Stimulated activated naive CD8-positive, alpha-beta T cell treated with anti-CD3 and anti-CD28 coated beads, Interleukin-15, Interleukin-2, amounts not matched to agents 100 ng/mL and 50 ng/mL, for 24 hours (primary cell): ENCODE results near the gene FKBP7.
"Not testable (repeated sequence)": the region's sequence is repeated elsewhere in the genome, so short reads cannot be mapped to it uniquely, and the experiment has no call there.

Experiments used
- H3K27ac Mint-ChIP-seq: one replicate; pipeline ENCODE4 v1.8.0; 2021; ENCODE audit warnings: mild to moderate bottlenecking, mixed read lengths
- H3K27me3 Mint-ChIP-seq: one replicate; pipeline ENCODE4 v1.8.0; 2021; ENCODE audit warnings: mixed read lengths
- H3K36me3 Mint-ChIP-seq: one replicate; pipeline ENCODE4 v1.8.0; 2021; ENCODE audit warnings: low read depth, mixed read lengths
- H3K4me1 Mint-ChIP-seq: one replicate; pipeline ENCODE4 v1.8.0; 2021; ENCODE audit warnings: low read depth, mixed read lengths
- H3K4me3 Mint-ChIP-seq: one replicate; pipeline ENCODE4 v1.8.0; 2021; ENCODE audit warnings: mild to moderate bottlenecking, mixed read lengths
- H3K9me3 Mint-ChIP-seq: one replicate; pipeline ENCODE4 v1.8.0; 2021; ENCODE audit warnings: mixed read lengths

Gene FKBP7

GRCh38 chr2:178448968-178449661, 29.3 kb downstream of the FKBP7 start:
- peaks cover 34% of the 10 kb centered on the region for H3K4me1 Mint-ChIP-seq

GRCh38 chr2:178441426-178441825, 37.0 kb downstream of the FKBP7 start:
- Mint-ChIP-seq H3K36me3 (peaks cover 75% of the 10 kb centered on the region), H3K27ac (no peak overlapping the region), H3K4me3 (no peak overlapping the region), H3K9me3 (no peaks in the 10 kb centered on the region), H3K27me3 (no peaks in the 10 kb centered on the region), H3K4me1 (no peaks in the 10 kb centered on the region)

More at GRCh38 chr2:178448968-178449661, 29.3 kb downstream of the FKBP7 start:
- Mint-ChIP-seq H3K36me3 (peaks cover 38% of the 10 kb centered on the region), H3K27me3 (no peaks in the 10 kb centered on the region), H3K9me3 (no peaks in the 10 kb centered on the region), H3K27ac (peak overlapping the region; percentile 10), H3K4me3 (peak overlapping the region; percentile 86)

- H3K27ac Mint-ChIP-seq, result no peak overlapping the region
- H3K4me3 Mint-ChIP-seq, result no peak overlapping the region
- no peaks in the 10 kb centered on the region for H3K27me3 Mint-ChIP-seq
- peaks cover 78% of the 10 kb centered on the region for H3K36me3 Mint-ChIP-seq
- H3K9me3 Mint-ChIP-seq, result no peaks in the 10 kb centered on the region
- H3K4me1 Mint-ChIP-seq, result no peaks in the 10 kb centered on the region
These were observed 41.7 kb downstream of the FKBP7 start for GRCh38 chr2:178436662-178437061.

DNA sequence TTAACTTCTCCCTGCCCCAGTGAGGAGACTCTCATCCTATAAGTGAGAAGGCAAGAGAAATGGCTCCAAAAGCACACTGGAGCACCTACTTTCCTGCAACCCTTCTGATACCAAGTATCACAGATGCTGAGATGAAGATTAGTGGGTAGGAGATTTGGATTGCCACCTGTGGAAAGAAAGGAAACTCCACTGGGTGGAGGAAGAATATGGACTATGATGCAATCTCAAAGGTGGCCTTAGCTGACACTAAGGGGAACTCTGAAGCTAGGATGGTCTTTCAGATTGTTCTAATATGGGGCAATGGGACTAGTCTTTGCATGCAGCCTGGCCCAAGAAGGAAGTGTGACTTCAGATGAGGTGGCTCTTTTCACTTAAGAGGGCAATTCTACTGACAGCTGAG, 49.1 kb downstream of the FKBP7 start:
- Mint-ChIP-seq H3K4me1 (no peaks in the 10 kb centered on the region), H3K27ac (no peak overlapping the region), H3K9me3 (peaks cover 6% of the 10 kb centered on the region), H3K27me3 (no peaks in the 10 kb centered on the region), H3K36me3 (peaks cover 94% of the 10 kb centered on the region), H3K4me3 (no peak overlapping the region)

- Mint-ChIP-seq H3K4me1 (no peaks in the 10 kb centered on the region), H3K27me3 (no peaks in the 10 kb centered on the region), H3K36me3 (peaks cover 91% of the 10 kb centered on the region), H3K27ac (no peak overlapping the region), H3K4me3 (no peak overlapping the region), H3K9me3 (peaks cover 9% of the 10 kb centered on the region)
These were observed 50.0 kb downstream of the FKBP7 start for GRCh38 chr2:178428396-178428806.

DNA sequence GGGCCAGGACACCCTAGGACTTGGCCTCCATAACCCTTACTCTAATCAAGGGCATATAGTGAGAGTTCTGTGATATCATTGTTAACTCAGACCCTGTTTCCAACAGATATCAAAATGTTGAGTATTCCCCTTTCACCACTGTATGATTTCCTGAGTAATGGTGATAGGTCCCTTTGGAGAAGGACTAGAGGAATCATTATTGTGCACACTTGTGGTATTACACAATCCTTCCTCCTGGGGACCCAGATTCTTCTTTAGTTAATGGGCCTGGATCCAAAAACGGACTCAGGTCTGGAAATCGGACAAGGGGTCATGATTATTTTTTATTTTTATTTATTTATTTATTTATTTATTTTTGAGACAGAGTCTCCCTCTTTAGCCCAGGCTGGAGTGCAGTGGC, 50.9 kb downstream of the FKBP7 start:
- H3K4me3 Mint-ChIP-seq, result no peak overlapping the region
- no peaks in the 10 kb centered on the region for H3K4me1 Mint-ChIP-seq
- peaks cover 83% of the 10 kb centered on the region for H3K36me3 Mint-ChIP-seq
- peaks cover 9% of the 10 kb centered on the region for H3K9me3 Mint-ChIP-seq
- H3K27me3 Mint-ChIP-seq, result no peaks in the 10 kb centered on the region
- no peak overlapping the region for H3K27ac Mint-ChIP-seq

- Mint-ChIP-seq H3K27ac (no peak overlapping the region), H3K4me3 (no peak overlapping the region), H3K27me3 (no peaks in the 10 kb centered on the region), H3K9me3 (peaks cover 9% of the 10 kb centered on the region), H3K36me3 (peaks cover 73% of the 10 kb centered on the region), H3K4me1 (no peaks in the 10 kb centered on the region)
These were observed 52.0 kb downstream of the FKBP7 start for GRCh38 chr2:178426388-178426787.

GRCh38 chr2:178425255-178425827, 53.1 kb downstream of the FKBP7 start:
- Mint-ChIP-seq H3K4me3 (no peak overlapping the region), H3K36me3 (peaks cover 63% of the 10 kb centered on the region), H3K4me1 (no peaks in the 10 kb centered on the region), H3K27me3 (no peaks in the 10 kb centered on the region), H3K27ac (no peak overlapping the region), H3K9me3 (peaks cover 9% of the 10 kb centered on the region)

GRCh38 chr2:178423746-178424145, 54.7 kb downstream of the FKBP7 start:
- not testable (repeated sequence) for H3K4me3 Mint-ChIP-seq, H3K27me3 Mint-ChIP-seq, H3K9me3 Mint-ChIP-seq, H3K27ac Mint-ChIP-seq, H3K4me1 Mint-ChIP-seq
- H3K36me3 Mint-ChIP-seq, result peaks cover 50% of the 10 kb centered on the region

DNA sequence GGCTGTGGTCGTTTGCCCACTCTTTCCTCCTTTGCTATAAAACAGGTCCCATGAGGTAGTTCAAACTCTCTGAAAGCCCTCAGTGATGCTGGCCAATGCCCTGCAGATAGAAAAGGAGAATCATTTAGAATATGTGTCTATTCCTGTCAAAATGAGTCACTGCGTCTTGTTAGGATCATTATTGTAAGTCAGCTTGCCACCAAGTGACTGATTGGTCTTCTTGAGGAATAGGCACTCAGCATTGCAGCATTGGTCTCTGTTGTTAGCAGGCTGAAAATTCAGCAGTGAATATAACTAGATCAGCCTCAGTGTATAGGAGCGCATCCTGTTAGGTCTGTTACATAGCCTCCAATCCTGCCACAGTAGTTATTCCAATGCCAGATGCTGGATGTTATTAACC, 56.3 kb downstream of the FKBP7 start:
- H3K4me1 Mint-ChIP-seq, result no peaks in the 10 kb centered on the region
- peaks cover 33% of the 10 kb centered on the region for H3K36me3 Mint-ChIP-seq
- no peaks in the 10 kb centered on the region for H3K27me3 Mint-ChIP-seq
- peaks cover 9% of the 10 kb centered on the region for H3K9me3 Mint-ChIP-seq
- H3K27ac Mint-ChIP-seq, result no peak overlapping the region
- no peak overlapping the region for H3K4me3 Mint-ChIP-seq

- no peak overlapping the region for H3K4me3 Mint-ChIP-seq
- H3K27me3 Mint-ChIP-seq, result no peaks in the 10 kb centered on the region
- H3K4me1 Mint-ChIP-seq, result no peaks in the 10 kb centered on the region
- H3K27ac Mint-ChIP-seq, result no peak overlapping the region
- H3K9me3 Mint-ChIP-seq, result peaks cover 5% of the 10 kb centered on the region
- H3K36me3 Mint-ChIP-seq, result peaks cover 18% of the 10 kb centered on the region
These were observed 57.9 kb downstream of the FKBP7 start for GRCh38 chr2:178420463-178420999.

- Mint-ChIP-seq H3K4me3 (no peak overlapping the region), H3K9me3 (peaks cover 3% of the 10 kb centered on the region), H3K4me1 (peaks cover 10% of the 10 kb centered on the region), H3K36me3 (peaks cover 4% of the 10 kb centered on the region), H3K27ac (no peak overlapping the region), H3K27me3 (no peaks in the 10 kb centered on the region)
These were observed 59.3 kb downstream of the FKBP7 start for GRCh38 chr2:178419123-178419522.

GRCh38 chr2:178418426-178418825, 60.0 kb downstream of the FKBP7 start:
- H3K4me3 Mint-ChIP-seq, result no peak overlapping the region
- H3K27me3 Mint-ChIP-seq, result no peaks in the 10 kb centered on the region
- peaks cover 10% of the 10 kb centered on the region for H3K4me1 Mint-ChIP-seq
- H3K36me3 Mint-ChIP-seq, result peaks cover under 1% of the 10 kb centered on the region
- no peaks in the 10 kb centered on the region for H3K9me3 Mint-ChIP-seq
- no peak overlapping the region for H3K27ac Mint-ChIP-seq

- H3K36me3 Mint-ChIP-seq, result no peaks in the 10 kb centered on the region
- no peaks in the 10 kb centered on the region for H3K9me3 Mint-ChIP-seq
- H3K27me3 Mint-ChIP-seq, result no peaks in the 10 kb centered on the region
- H3K4me3 Mint-ChIP-seq, result no peak overlapping the region
- peaks cover 15% of the 10 kb centered on the region for H3K4me1 Mint-ChIP-seq
- H3K27ac Mint-ChIP-seq, result no peak overlapping the region
These were observed 60.5 kb downstream of the FKBP7 start for GRCh38 chr2:178417916-178418315.

DNA sequence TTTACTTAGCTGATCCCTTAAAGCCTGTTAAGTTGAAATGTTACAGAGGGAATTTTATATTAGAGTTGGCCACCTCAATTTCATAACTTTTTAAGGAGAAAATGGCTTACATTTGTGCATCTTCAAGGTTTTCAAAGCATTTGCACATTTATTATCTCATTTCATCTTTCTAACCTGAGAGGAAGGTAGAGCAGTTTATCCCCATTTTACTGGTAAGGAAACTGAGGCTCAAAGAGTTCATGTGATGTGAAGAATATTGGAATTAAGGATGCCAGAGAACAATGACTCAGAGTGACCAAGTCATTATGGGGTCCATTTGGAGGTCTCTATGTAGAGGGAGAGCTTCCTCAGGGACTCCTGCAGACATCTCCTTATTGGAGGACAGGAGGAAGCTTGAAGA, 62.4 kb downstream of the FKBP7 start:
- peaks cover 16% of the 10 kb centered on the region for H3K4me1 Mint-ChIP-seq
- H3K4me3 Mint-ChIP-seq, result no peak overlapping the region
- no peaks in the 10 kb centered on the region for H3K9me3 Mint-ChIP-seq
- no peaks in the 10 kb centered on the region for H3K27me3 Mint-ChIP-seq
- H3K36me3 Mint-ChIP-seq, result no peaks in the 10 kb centered on the region
- H3K27ac Mint-ChIP-seq, result no peak overlapping the region
